K562 (cell line): Measurements from ENCODE around the gene ZNF488. TPM values are rescaled to one million over a fixed set of nuclear protein-coding genes. Genes with fewer than 3 reads are reported as not detected.
A peak's percentile ranks its signal among the peaks of the same experiment; 100 is the strongest.

Experiments
- ATAC-seq: fragments of 200-7000 bp; cut with Tn5 transposase; 3 replicates; pipeline ENCODE4 v1.9.1; 2020; ENCODE audit warnings: moderate library complexity
- BruUV-seq: library from RNA; stranded (reverse); fragments of 400-500 nt; replicated peaks from 2 replicates; lab custom pipeline; 2021; lab: Mats Ljungman, UMichigan
- CTCF ChIA-PET: fragments of 300-600 bp; formaldehyde crosslinking; extraction: SDS; loops from one replicate; lab custom pipeline; 2021; ENCODE audit warnings: low intra/inter-chr PET ratio; lab: Yijun Ruan, JAX
- POLR2A ChIA-PET: fragments of 300-600, 350-650 bp; sonication (Branson Sonifier 250); formaldehyde crosslinking; extraction: SDS; loops from one replicate; lab custom pipeline; 2021; ENCODE audit warnings: antibody characterized with exemption, inconsistent platforms; lab: Yijun Ruan, JAX
- DNase-seq, 4 experiments: peaks; one replicate each; pipeline versions ENCODE4 v3.0.0 to v3.0.0-alpha.2; 2011 to 2018; ENCODE audit warnings: low spot score in 3 of 4, mixed read lengths in 3 of 4; ENCODE audit errors: extremely low read depth in 1 of 4
- FAIRE-seq: peaks from 2 replicates; lab custom pipeline; 2011; peaks lifted over from hg19 to GRCh38; lab: Jason Lieb, UNC
- H2AFZ ChIP-seq: 2 replicates; pipeline ENCODE4 v1.6.0; 2011; ENCODE audit warnings: low read depth, low read length, control low read depth, inconsistent platforms
- H3K27ac ChIP-seq: fragments of 200-600 bp; 3 replicates; pipeline ENCODE4 v1.8.0; 2011; ENCODE audit warnings: low read depth, mild to moderate bottlenecking, control low read depth, inconsistent platforms, low read length, moderate library complexity, mixed read lengths; ENCODE audit errors: extremely low read depth
- H3K27me3 ChIP-seq, 2 experiments: fragments of 300-600 bp in 1 of 2; 2 replicates in 1 of 2; 3 replicates in 1 of 2; pipeline versions ENCODE4 v1.6.0 to v1.8.0; 2011; ENCODE audit warnings: inconsistent platforms in 2 of 2, low read length in 2 of 2, mild to moderate bottlenecking in 1 of 2, mixed read lengths in 1 of 2, moderate library complexity in 1 of 2; ENCODE audit not compliant: control insufficient read depth in 2 of 2, insufficient read depth in 2 of 2
- H3K36me3 ChIP-seq: fragments of 300-600 bp; 3 replicates; pipeline ENCODE4 v1.8.0; 2011; ENCODE audit warnings: mild to moderate bottlenecking, low read length, inconsistent platforms; ENCODE audit not compliant: control insufficient read depth, insufficient read depth
- H3K4me1 ChIP-seq, 2 experiments: fragments of 200-600 bp in 1 of 2; replicated peaks in 1 of 2; 2 replicates in 1 of 2; 3 replicates in 1 of 2; pipeline versions ENCODE4 v1.5.1 to v1.8.0; 2011; ENCODE audit warnings: inconsistent platforms in 2 of 2, low read length in 2 of 2, mild to moderate bottlenecking in 1 of 2, mixed read lengths in 1 of 2, moderate library complexity in 1 of 2; ENCODE audit not compliant: control insufficient read depth in 2 of 2, insufficient read depth in 2 of 2
- H3K4me2 ChIP-seq: 2 replicates; pipeline ENCODE4 v1.6.1; 2011; ENCODE audit warnings: low read length, control low read depth, inconsistent platforms, mixed read lengths; ENCODE audit not compliant: insufficient read depth
- H3K4me3 ChIP-seq: fragments of 200-600 bp; sonication (generic), shearing (Covaris generic); 2 replicates; pipeline ENCODE4 v1.5.1; 2016; ENCODE audit warnings: control low read depth, inconsistent platforms
- H3K79me2 ChIP-seq: fragments of 200-600 bp; 3 replicates; pipeline ENCODE4 v1.8.0; 2011; ENCODE audit warnings: low read length, inconsistent platforms; ENCODE audit not compliant: control insufficient read depth, insufficient read depth
- H3K9ac ChIP-seq, 2 experiments: 2 replicates each; pipeline versions ENCODE4 v1.6.0 to v1.6.1; 2011; ENCODE audit warnings: low read depth in 2 of 2, low read length in 2 of 2, control low read depth in 1 of 2, inconsistent platforms in 1 of 2, mild to moderate bottlenecking in 1 of 2, mixed read lengths in 1 of 2; ENCODE audit not compliant: insufficient read depth in 1 of 2
- H3K9me1 ChIP-seq: one replicate; pipeline ENCODE4 v1.6.0; 2011; ENCODE audit warnings: inconsistent platforms, mild to moderate bottlenecking, low read length, moderate library complexity; ENCODE audit not compliant: control insufficient read depth, insufficient read depth
- H3K9me3 ChIP-seq: replicated peaks from 2 replicates; pipeline ENCODE4 v1.5.1; 2011; ENCODE audit warnings: low read depth, low read length, inconsistent platforms; ENCODE audit not compliant: control insufficient read depth, insufficient read depth
- H4K20me1 ChIP-seq: replicated peaks from 2 replicates; pipeline ENCODE4 v1.6.1; 2011; ENCODE audit warnings: low read length, inconsistent platforms, mixed read lengths; ENCODE audit not compliant: control insufficient read depth, insufficient read depth
- ASH1L ChIP-seq: fragments of 450-650 bp; IDR thresholded peaks from 2 replicates; pipeline ENCODE4 v1.6.1; 2018; ENCODE audit warnings: borderline replicate concordance, mild to moderate bottlenecking, low read depth; ENCODE audit not compliant: partially characterized antibody
- ATF1 ChIP-seq, 2 experiments: fragments of 450-650 bp in 1 of 2; IDR thresholded peaks; 2 replicates each; pipeline ENCODE4 v1.6.1; 2016; ENCODE audit warnings: missing compliant biosample characterization in 1 of 2, missing genetic modification characterization in 1 of 2
- CC2D1A ChIP-seq: fragments of 450-650 bp; IDR thresholded peaks from 2 replicates; pipeline ENCODE4 v1.6.1; 2017; ENCODE audit warnings: mild to moderate bottlenecking
- FIP1L1 ChIP-seq: fragments of 200-400 bp; formaldehyde crosslinking; IDR thresholded peaks from 2 replicates; pipeline ENCODE4 v1.6.1; 2018; ENCODE audit warnings: mild to moderate bottlenecking, low read depth, low read length; ENCODE audit not compliant: poor library complexity, severe bottlenecking
- FOS ChIP-seq: IDR thresholded peaks from 3 replicates; pipeline ENCODE4 v1.6.1; 2011; ENCODE audit not compliant: insufficient read length; ENCODE audit errors: extremely low read depth
- FOXA1 ChIP-seq: fragments of 450-650 bp; IDR thresholded peaks from 2 replicates; pipeline ENCODE4 v1.6.1; 2016; ENCODE audit warnings: mild to moderate bottlenecking, borderline replicate concordance
- FOXM1 ChIP-seq, 2 experiments: fragments of 450-650 bp in 1 of 2; sonication (generic) in 1 of 2; formaldehyde crosslinking in 1 of 2; IDR thresholded peaks; 2 replicates each; pipeline versions ENCODE4 v1.6.1 to v1.9.0; 2017 to 2022; ENCODE audit warnings: low read depth in 2 of 2, mild to moderate bottlenecking in 2 of 2, missing genetic modification reagents in 1 of 2, moderate library complexity in 1 of 2
- MBD2 ChIP-seq: sonication (generic); IDR thresholded peaks from 2 replicates; pipeline ENCODE4 v1.6.1; 2016; ENCODE audit warnings: low read depth, borderline replicate concordance
- NFYB ChIP-seq: IDR thresholded peaks from 2 replicates; pipeline ENCODE4 v1.6.1; 2011; ENCODE audit warnings: mild to moderate bottlenecking, moderate library complexity; ENCODE audit not compliant: insufficient read length; ENCODE audit errors: extremely low read depth
- NR3C1 ChIP-seq: sonication (generic); formaldehyde crosslinking; IDR thresholded peaks from 2 replicates; pipeline ENCODE4 v1.8.1; 2022; ENCODE audit warnings: missing genetic modification reagents
- RCOR1 ChIP-seq, 2 experiments: IDR thresholded peaks; 2 replicates each; pipeline ENCODE4 v1.6.1; 2012; ENCODE audit warnings: low read depth in 2 of 2, low read length in 2 of 2, borderline replicate concordance in 1 of 2, improper control_type of control experiment in 1 of 2
- TEAD4 ChIP-seq, 2 experiments: sonication (generic) in 1 of 2; formaldehyde crosslinking in 1 of 2; IDR thresholded peaks; 2 replicates each; pipeline versions ENCODE4 v1.6.1 to v1.8.0; 2012 to 2022; ENCODE audit warnings: borderline replicate concordance in 1 of 2, inconsistent platforms in 1 of 2, low read length in 1 of 2, mild to moderate bottlenecking in 1 of 2, missing genetic modification reagents in 1 of 2
- YY1 ChIP-seq, 3 experiments: IDR thresholded peaks; 2 replicates each; pipeline ENCODE4 v1.6.1; 2011; ENCODE audit warnings: low read length in 2 of 3, mild to moderate bottlenecking in 2 of 3, moderate library complexity in 2 of 3, borderline replicate concordance in 1 of 3, control low read depth in 1 of 3, low read depth in 1 of 3; ENCODE audit not compliant: insufficient read depth in 3 of 3, insufficient replicate concordance in 2 of 3, control insufficient read depth in 1 of 3, insufficient read length in 1 of 3; ENCODE audit errors: extremely low read depth in 1 of 3
- ZNF134 ChIP-seq: fragments of 250-450 bp; sonication (Bioruptor Pico); conservative IDR thresholded peaks from 2 replicates; pipeline ENCODE4 v1.4.0; 2020
- ZNF140 ChIP-seq: fragments of 250-450 bp; sonication (Bioruptor Pico); IDR thresholded peaks from 2 replicates; pipeline ENCODE4 v1.8.0; 2021; ENCODE audit warnings: moderate library complexity, mild to moderate bottlenecking, inconsistent platforms
- ZNF384 ChIP-seq: IDR thresholded peaks from 2 replicates; pipeline ENCODE4 v1.6.1; 2012; ENCODE audit warnings: low read depth, low read length, improper control_type of control experiment
- WGBS: fragments of 100-300 bp; shearing (Covaris generic); methylation state at CpG from one replicate; pipeline ENCODE4 v1.1.6; 2016; ENCODE audit warnings: low coverage, mixed read lengths; ENCODE audit not compliant: insufficient coverage; ENCODE audit errors: missing lambda C conversion rate; 5-methylcytosine and 5-hydroxymethylcytosine counted together
- in situ Hi-C: fragments of 300-500 bp; cut with MboI; formaldehyde crosslinking; loops from 4 replicates; pipeline ENCODE4 v1.15.0; 2018; ENCODE audit warnings: inconsistent platforms, mixed read lengths
- intact Hi-C: fragments of 100-400 bp; cut with micrococcal nuclease; formaldehyde crosslinking; loops from 2 replicates; pipeline ENCODE4 v1.14.2; 2022
- polyA plus RNA-seq, 8 experiments: library from polyadenylated mRNA; depleted of rRNA in 4 of 8; stranded (reverse) in 5 of 8; unstranded in 3 of 8; fragments of >200 nt; fragmentation: Nextera tagmentation in 2 of 8; fragmentation: Illumina TruSeq in 1 of 8; extraction: Ambion mirVana in 2 of 8; extraction: Trizol in 1 of 8; gene quantifications; 2 replicates each; pipeline versions ENCODE4 v1.2.1 to v1.2.3, GENCODE V29; 2011 to 2014; ENCODE audit warnings: inconsistent platforms in 1 of 8, missing spikeins in 1 of 8
- total RNA-seq, 7 experiments: library from RNA; depleted of rRNA in 6 of 7; stranded (reverse); fragments of >200 nt in 6 of 7; fragmentation: Illumina TruSeq in 2 of 7; extraction: Trizol in 2 of 7; gene quantifications; 2 replicates each; pipeline versions ENCODE4 v1.2.1 to v1.2.3, GENCODE V29; 2011 to 2021; ENCODE audit warnings: low replicate concordance in 1 of 7
- TF ChIP-seq, protein P1 (sequence below): fragments of 250-450 bp; sonication (Bioruptor Pico); IDR thresholded peaks from 2 replicates; pipeline ENCODE4 v1.9.0; 2021; ENCODE audit warnings: mild to moderate bottlenecking

Gene ZNF488
- total and polyA plus RNA-seq, 9 of the 15 experiments (the other 6 are each of a cell fraction or from before 2014, with no cell fraction given): 0.03 to 0.09 (median 0.05) TPM; not detected in 3

DNA sequence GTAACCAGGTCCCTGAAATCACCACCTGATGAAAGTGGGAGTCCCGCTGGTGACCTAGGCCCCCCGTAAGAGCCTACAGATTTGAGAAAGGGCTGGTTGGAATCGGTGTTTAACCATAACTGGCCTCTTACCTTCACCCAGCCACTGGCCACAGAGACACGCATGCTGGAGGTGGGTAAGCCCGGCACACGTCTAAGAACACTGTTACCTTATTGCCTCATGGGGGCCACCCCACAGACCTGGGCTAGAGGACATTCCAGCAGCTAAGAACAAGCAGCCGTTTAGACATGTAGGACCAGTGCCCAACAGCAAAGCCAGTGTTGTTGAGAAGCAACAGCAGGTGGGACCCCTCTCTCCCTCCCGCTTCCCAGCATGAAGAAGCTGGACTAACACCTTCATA lies 64.3 kb downstream of the ZNF488 start (continued):
- TF ChIP-seq RCOR1 (IDR thresholded peaks at IDR 0.05; ENCODE audit: borderline replicate concordance in 1 of 2, low read depth in 2 of 2, low read length in 2 of 2) (no peak), FIP1L1 (no peak), ZNF134 (CRISPR knock-in tag) (no peak), TEAD4 (IDR thresholded peaks at IDR 0.05; ENCODE audit: low read length) (no peak), TEAD4 (CRISPR knock-in tag; IDR thresholded peaks at IDR 0.05; ENCODE audit: borderline replicate concordance) (no peak), FOXA1 (no peak)
- TF ChIP-seq, protein P1, sequence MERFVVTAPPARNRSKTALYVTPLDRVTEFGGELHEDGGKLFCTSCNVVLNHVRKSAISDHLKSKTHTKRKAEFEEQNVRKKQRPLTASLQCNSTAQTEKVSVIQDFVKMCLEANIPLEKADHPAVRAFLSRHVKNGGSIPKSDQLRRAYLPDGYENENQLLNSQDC (CRISPR knock-in tag): no peak

GRCh38 chr10:47318706-47319105 lies 65.4 kb downstream of the ZNF488 start:
- Histone ChIP-seq H3K4me1 (peaks cover 18 to 20% of the 10 kb centered on the region in 2 experiments), H3K4me2 (no peak overlapping the region; the same call in 1 of the 2 replicates), H3K9me3 (no peaks in the 10 kb centered on the region), H3K9me1 (no peaks in the 10 kb centered on the region), H3K27ac (no peak overlapping the region), H4K20me1 (no peaks in the 10 kb centered on the region), H3K4me3 (no peak overlapping the region), H3K9ac (no peak overlapping the region), H2AFZ (peak overlapping the region; percentile 64; the same call in 1 of the 2 replicates), H3K27me3 (no peaks in the 10 kb centered on the region), H3K79me2 (no peaks in the 10 kb centered on the region), H3K36me3 (no peaks in the 10 kb centered on the region)
- FAIRE-seq (no peak), ATAC-seq (peak; percentile 69), DNase-seq (peak in 3 of 4 experiments; percentile 37 to 79 (median 44))
- in situ Hi-C loops: loop anchor here (10.0 kb wide), 1 partner anchor 284 kb away; no protein-coding TSS in a partner anchor
- 39% methylated on average over 9 of the region's 9 CpGs for WGBS
- BruUV-seq: no TSS peak
- POLR2A ChIA-PET: interaction anchor here (0.7 kb wide), 1 partner anchor 249 kb away, joined by 3 read pairs; no protein-coding TSS in a partner anchor
- intact Hi-C loops: no loop called here
- CTCF ChIA-PET: no interaction called here
- TF ChIP-seq YY1 (IDR thresholded peaks at IDR 0.05; ENCODE audit: borderline replicate concordance in 1 of 3, control insufficient read depth in 1 of 3, extremely low read depth in 1 of 3, insufficient read depth in 3 of 3, insufficient read length in 1 of 3, insufficient replicate concordance in 2 of 3, low read depth in 1 of 3, low read length in 2 of 3): no peak
- 0 out of 2 replicates have a peak, but pooled peaks have one; percentile 19 for TF ChIP-seq FOXM1 (IDR thresholded peaks at IDR 0.05; ENCODE audit: low read depth)
- no peak for TF ChIP-seq FOXM1 (CRISPR knock-in tag; IDR thresholded peaks at IDR 0.05; ENCODE audit: low read depth)
- no peak for TF ChIP-seq ATF1 (CRISPR knock-in tag; IDR thresholded peaks at IDR 0.05)
- no peak for TF ChIP-seq ATF1 (tag; IDR thresholded peaks at IDR 0.05)
- TF ChIP-seq FOS: peak; percentile 74
- no peak for TF ChIP-seq NR3C1 (CRISPR knock-in tag)
- 0 out of 2 replicates have a peak, but pooled peaks have one; percentile 21 for TF ChIP-seq MBD2
- peak; percentile 42; the same call in 1 of the 2 replicates for TF ChIP-seq ZNF384
- TF ChIP-seq ZNF140: no peak
- TF ChIP-seq CC2D1A: peak; percentile 20; the same call in 1 of the 2 replicates
- no peak for TF ChIP-seq FOXA1
- TF ChIP-seq ASH1L: peak; percentile 71
- TF ChIP-seq NFYB: peak; percentile 90
